DOHH2 (cell line): ENCODE measurements around the gene ATAD3B.
A peak's percentile ranks its signal among the peaks of the same experiment; 100 is the strongest.
"Not testable (repeated sequence)": the region's sequence is repeated elsewhere in the genome, so short reads cannot be mapped to it uniquely, and the experiment has no call there.

Experiments
- H3F3A ChIP-seq: fragments of 200-600 bp; sonication (generic), shearing (Covaris generic); 2 replicates; pipeline ENCODE4 v1.6.0; 2016; ENCODE audit warnings: antibody characterized with exemption, mild to moderate bottlenecking; ENCODE audit not compliant: control insufficient read depth, insufficient read depth
- H3K27ac ChIP-seq: fragments of 200-600 bp; sonication (generic); 2 replicates; pipeline ENCODE4 v1.5.1; 2014; ENCODE audit warnings: low read depth, mild to moderate bottlenecking, low read length, moderate library complexity
- H3K27me3 ChIP-seq: fragments of 200-600 bp; sonication (generic); 2 replicates; pipeline ENCODE4 v1.6.1; 2014; ENCODE audit warnings: mild to moderate bottlenecking, low read length, mixed read lengths; ENCODE audit not compliant: control insufficient read depth
- H3K36me3 ChIP-seq: fragments of 200-600 bp; sonication (generic); 2 replicates; pipeline ENCODE4 v1.6.1; 2014; ENCODE audit warnings: mild to moderate bottlenecking, low read length, moderate library complexity, mixed read lengths; ENCODE audit not compliant: control insufficient read depth
- H3K4me1 ChIP-seq: fragments of 200-600 bp; sonication (generic); 2 replicates; pipeline ENCODE4 v1.6.1; 2014; ENCODE audit warnings: mild to moderate bottlenecking, low read length, mixed read lengths; ENCODE audit not compliant: control insufficient read depth
- H3K4me2 ChIP-seq: fragments of 200-600 bp; sonication (generic); 2 replicates; pipeline ENCODE4 v1.6.0; 2014; ENCODE audit warnings: mild to moderate bottlenecking, low read length, moderate library complexity
- H3K4me3 ChIP-seq: fragments of 200-600 bp; sonication (generic); 2 replicates; pipeline ENCODE4 v1.5.1; 2014; ENCODE audit warnings: mild to moderate bottlenecking, low read length, mixed read lengths
- H3K79me2 ChIP-seq: fragments of 200-600 bp; sonication (generic); 2 replicates; pipeline ENCODE4 v1.6.1; 2014; ENCODE audit warnings: mild to moderate bottlenecking, low read length, mixed read lengths; ENCODE audit not compliant: control insufficient read depth
- H3K9me2 ChIP-seq: fragments of 200-600 bp; sonication (generic); replicated peaks from 2 replicates; pipeline ENCODE4 v1.6.1; 2014; ENCODE audit warnings: mild to moderate bottlenecking, low read length, mixed read lengths; ENCODE audit not compliant: control insufficient read depth
- H3K9me3 ChIP-seq: fragments of 200-600 bp; sonication (generic); 2 replicates; pipeline ENCODE4 v1.6.1; 2014; ENCODE audit warnings: antibody characterized with exemption, low read length, mixed read lengths; ENCODE audit not compliant: control insufficient read depth, insufficient read depth
- H4K20me1 ChIP-seq: fragments of 200-600 bp; sonication (generic); 2 replicates; pipeline ENCODE4 v1.6.0; 2014; ENCODE audit warnings: low read depth, mild to moderate bottlenecking, antibody characterized with exemption, low read length, moderate library complexity; ENCODE audit not compliant: control insufficient read depth, insufficient read depth
- CTCF ChIP-seq: fragments of 200-600 bp; sonication (generic); IDR thresholded peaks from one replicate; pipeline ENCODE4 v1.5.1; 2014; ENCODE audit warnings: antibody characterized with exemption, mild to moderate bottlenecking, low read depth, low read length; ENCODE audit not compliant: poor library complexity, severe bottlenecking
- EZH2phosphoT487 ChIP-seq: fragments of 200-600 bp; sonication (generic); IDR thresholded peaks from 2 replicates; pipeline ENCODE4 v1.6.1; 2017; ENCODE audit warnings: borderline replicate concordance, mild to moderate bottlenecking, antibody characterized with exemption, low read length, moderate library complexity, mixed read lengths

ATAD3B gene

DNA sequence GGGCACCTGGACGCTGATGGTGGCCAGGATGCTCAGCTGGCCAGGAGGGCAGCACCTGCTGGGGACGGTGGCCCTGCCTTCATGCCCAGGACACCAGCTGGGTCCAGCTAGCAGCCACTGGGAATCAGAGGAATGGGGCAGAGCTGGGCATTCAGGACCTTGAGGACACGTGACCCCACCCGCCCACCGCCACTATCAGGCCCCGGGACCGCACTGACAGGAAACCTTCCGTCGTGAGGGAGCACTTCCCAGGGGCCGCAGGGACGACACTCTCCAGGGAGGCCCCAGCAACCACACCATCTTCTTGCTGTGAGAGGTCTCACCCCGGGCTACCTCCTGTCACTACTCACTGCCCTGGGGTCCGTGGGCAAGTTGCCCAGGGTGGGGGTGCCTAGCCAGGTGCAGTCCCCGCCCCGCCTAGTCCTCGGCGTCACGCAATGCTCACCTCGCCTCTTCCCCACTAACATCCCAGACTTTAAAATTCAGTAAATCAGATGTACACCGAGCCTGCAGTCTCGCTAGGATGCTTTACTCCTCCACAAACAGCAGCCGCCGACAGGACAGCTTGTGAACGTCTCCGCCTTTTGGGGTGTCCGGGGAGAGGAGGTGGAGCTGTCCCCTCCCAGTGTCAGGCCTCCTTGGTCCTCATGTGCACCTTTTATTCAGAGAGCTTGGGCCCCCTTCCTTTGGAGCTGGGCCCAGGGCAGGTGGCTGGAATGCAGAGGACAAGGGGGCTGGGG is 31.1 kb upstream of the ATAD3B start:
- no peak for TF ChIP-seq CTCF
- TF ChIP-seq EZH2phosphoT487, result no peak
- H3K4me1 ChIP-seq, result no peaks in the 10 kb centered on the region
- no peaks in the 10 kb centered on the region for H3K9me3 ChIP-seq
- no peaks in the 10 kb centered on the region for H3K79me2 ChIP-seq
- H3K4me3 ChIP-seq, result no peak overlapping the region
- no peaks in the 10 kb centered on the region for H3F3A ChIP-seq
- H3K36me3 ChIP-seq, result no peaks in the 10 kb centered on the region
- H3K4me2 ChIP-seq, result no peak overlapping the region
- H3K27me3 ChIP-seq, result no peaks in the 10 kb centered on the region
- H3K9me2 ChIP-seq, result no peaks in the 10 kb centered on the region
- H4K20me1 ChIP-seq, result no peaks in the 10 kb centered on the region
- no peak overlapping the region for H3K27ac ChIP-seq

DNA sequence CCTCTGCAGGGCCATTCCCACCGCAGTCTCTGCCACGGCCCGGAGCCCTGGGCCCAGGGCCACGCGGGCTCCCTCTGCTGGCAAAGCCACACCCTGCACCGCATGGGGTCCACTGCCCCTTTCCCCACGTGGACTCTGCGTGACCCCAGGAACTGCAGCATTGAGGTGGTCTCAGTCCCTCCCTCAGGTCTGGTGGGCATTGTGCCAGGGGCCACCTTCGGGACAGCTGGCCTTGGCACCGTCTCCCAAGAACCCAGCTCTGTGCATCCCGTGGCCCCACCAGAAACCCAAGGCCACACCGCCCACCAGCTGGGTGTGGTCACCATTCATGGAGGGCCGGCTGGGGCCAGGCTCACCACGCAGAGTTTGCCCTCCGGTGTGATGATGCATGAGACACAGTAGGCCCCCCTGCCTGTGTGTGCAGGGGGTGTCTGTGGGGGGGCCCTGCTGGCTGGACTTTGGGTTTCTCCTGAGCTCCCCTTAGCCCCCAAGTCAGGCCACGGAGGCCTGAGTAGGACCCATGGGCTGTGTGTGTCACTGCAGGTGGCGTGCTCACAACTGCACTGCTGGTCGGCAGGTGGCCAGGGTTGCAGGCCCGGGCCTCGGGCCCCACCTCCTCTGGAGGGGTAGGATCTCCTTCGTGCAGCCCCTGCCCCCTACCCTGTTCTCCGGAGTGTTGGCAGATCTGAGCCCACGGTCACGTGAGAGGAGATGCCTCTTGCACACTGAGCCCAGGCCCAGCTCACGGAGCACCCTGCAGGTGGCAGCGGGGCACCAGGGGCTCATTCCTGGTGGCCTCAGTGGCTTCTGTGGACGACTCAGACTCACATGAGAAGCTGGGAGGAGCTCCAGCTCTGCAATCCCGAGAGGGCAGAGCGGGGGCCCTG is 30.3 kb upstream of the ATAD3B start:
- H3K9me3 ChIP-seq, result no peaks in the 10 kb centered on the region
- H3K4me1 ChIP-seq, result no peaks in the 10 kb centered on the region
- H3K9me2 ChIP-seq, result no peaks in the 10 kb centered on the region
- no peaks in the 10 kb centered on the region for H3K27me3 ChIP-seq
- H3K27ac ChIP-seq, result no peak overlapping the region
- no peaks in the 10 kb centered on the region for H3F3A ChIP-seq
- no peaks in the 10 kb centered on the region for H3K36me3 ChIP-seq
- TF ChIP-seq EZH2phosphoT487 (no peak), CTCF (peak; percentile 91)
- no peaks in the 10 kb centered on the region for H4K20me1 ChIP-seq
- H3K79me2 ChIP-seq, result no peaks in the 10 kb centered on the region
- no peak overlapping the region for H3K4me3 ChIP-seq
- no peak overlapping the region for H3K4me2 ChIP-seq

DNA sequence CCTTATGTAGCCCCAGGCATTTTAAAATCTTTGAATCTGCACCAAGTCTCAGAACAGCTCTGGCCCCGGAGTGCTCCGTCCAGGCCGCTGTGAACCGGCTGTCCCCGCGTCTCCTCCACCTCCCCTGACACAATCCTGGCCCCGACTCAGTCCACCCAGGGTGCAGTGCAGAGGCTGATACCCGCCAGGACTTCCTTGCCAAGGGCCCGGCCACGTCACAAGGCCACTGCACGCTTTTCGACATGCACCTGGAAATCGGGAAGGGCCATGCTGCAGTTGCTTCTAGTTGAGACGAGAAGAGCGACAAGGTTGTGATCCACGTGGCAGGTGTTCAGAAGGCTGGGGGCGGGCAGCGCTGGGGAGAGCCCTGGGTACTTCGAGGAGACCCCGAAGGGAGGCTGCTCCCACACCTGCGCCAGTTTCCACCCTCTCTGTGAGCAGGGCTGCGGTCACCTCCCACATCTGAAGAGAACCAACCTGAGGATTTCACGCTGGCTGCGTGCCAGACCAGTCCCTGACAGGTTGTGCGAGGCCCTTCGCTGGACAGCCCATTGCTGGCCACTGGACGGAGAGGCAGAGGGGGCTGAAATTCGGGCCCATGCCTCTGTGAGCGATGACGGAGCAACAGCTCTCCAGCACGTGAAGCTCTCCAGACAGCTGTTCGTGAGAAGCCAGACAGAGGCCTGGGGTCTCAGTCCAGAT is 29.3 kb upstream of the ATAD3B start:
- Histone ChIP-seq H3F3A (no peaks in the 10 kb centered on the region), H3K79me2 (no peaks in the 10 kb centered on the region), H3K9me2 (no peaks in the 10 kb centered on the region), H4K20me1 (no peaks in the 10 kb centered on the region), H3K4me1 (no peaks in the 10 kb centered on the region), H3K4me3 (no peak overlapping the region), H3K27me3 (no peaks in the 10 kb centered on the region), H3K4me2 (no peak overlapping the region), H3K36me3 (no peaks in the 10 kb centered on the region), H3K9me3 (no peaks in the 10 kb centered on the region), H3K27ac (no peak overlapping the region)
- TF ChIP-seq EZH2phosphoT487, result no peak
- no peak for TF ChIP-seq CTCF

- H3K9me2 ChIP-seq, H4K20me1 ChIP-seq, H3K27ac ChIP-seq, H3K4me3 ChIP-seq, H3K36me3 ChIP-seq, H3K79me2 ChIP-seq, H3K4me2 ChIP-seq, H3K27me3 ChIP-seq, H3F3A ChIP-seq, H3K4me1 ChIP-seq, H3K9me3 ChIP-seq: not testable (repeated sequence)
Measured at GRCh38 chr1:1446631-1447030, 24.9 kb upstream of the ATAD3B start.
